ENCODE data around the gene DLG3.
"Not testable (repeated sequence)": the region's sequence is repeated elsewhere in the genome, so short reads cannot be mapped to it uniquely, and the experiment has no call there.

Gene DLG3

GRCh38 chrX:70476934-70477733 lies 32.5 kb downstream of the DLG3 start:
- peak; percentile 16 for DNase-seq

- no peak for DNase-seq
Observed at GRCh38 chrX:70477734-70478075, 33.1 kb downstream of the DLG3 start.

- peak; percentile 67 for DNase-seq
Observed at GRCh38 chrX:70478526-70479245, 34.1 kb downstream of the DLG3 start.

GRCh38 chrX:70479247-70479921 lies 34.7 kb downstream of the DLG3 start:
- DNase-seq: no peak

GRCh38 chrX:70479922-70480659 lies 35.5 kb downstream of the DLG3 start:
- no peak for DNase-seq

GRCh38 chrX:70480660-70481018 lies 36.0 kb downstream of the DLG3 start:
- DNase-seq: no peak

- DNase-seq: peak; percentile 2
Observed at GRCh38 chrX:70481471-70482270, 37.0 kb downstream of the DLG3 start.

- DNase-seq: no peak
Observed at GRCh38 chrX:70482300-70482699, 37.7 kb downstream of the DLG3 start.

GRCh38 chrX:70485466-70485865 lies 40.8 kb downstream of the DLG3 start:
- no peak for DNase-seq

- no peak for DNase-seq
Observed at GRCh38 chrX:70488856-70489255, 44.2 kb downstream of the DLG3 start.

- DNase-seq: no peak
Observed at GRCh38 chrX:70494441-70494840, 49.8 kb downstream of the DLG3 start.

- DNase-seq: no peak
Observed at GRCh38 chrX:70496491-70496890, 51.9 kb downstream of the DLG3 start.

- no peak for DNase-seq
Observed at GRCh38 chrX:70497026-70497425, 52.4 kb downstream of the DLG3 start.

- no peak for DNase-seq
Observed at GRCh38 chrX:70498129-70498528, 53.5 kb downstream of the DLG3 start.

- no peak for DNase-seq
Observed at GRCh38 chrX:70500826-70501225, 56.2 kb downstream of the DLG3 start.

GRCh38 chrX:70504772-70505450 lies 60.3 kb downstream of the DLG3 start:
- no peak for DNase-seq

GRCh38 chrX:70505451-70505841 lies 60.8 kb downstream of the DLG3 start:
- no peak for DNase-seq

GRCh38 chrX:70508296-70508911 lies 63.8 kb downstream of the DLG3 start:
- DNase-seq: no peak

GRCh38 chrX:70509078-70509477 lies 64.4 kb downstream of the DLG3 start:
- DNase-seq: no peak

GRCh38 chrX:70515270-70515669 lies 70.6 kb downstream of the DLG3 start:
- not testable (repeated sequence) for DNase-seq

GRCh38 chrX:70515692-70516091 lies 71.1 kb downstream of the DLG3 start:
- DNase-seq: not testable (repeated sequence)
